ENCODE data around the gene TDRD1. TPM values are rescaled to one million over a fixed set of nuclear protein-coding genes. Genes with fewer than 3 reads are reported as not detected.

The TDRD1 gene, protein sequence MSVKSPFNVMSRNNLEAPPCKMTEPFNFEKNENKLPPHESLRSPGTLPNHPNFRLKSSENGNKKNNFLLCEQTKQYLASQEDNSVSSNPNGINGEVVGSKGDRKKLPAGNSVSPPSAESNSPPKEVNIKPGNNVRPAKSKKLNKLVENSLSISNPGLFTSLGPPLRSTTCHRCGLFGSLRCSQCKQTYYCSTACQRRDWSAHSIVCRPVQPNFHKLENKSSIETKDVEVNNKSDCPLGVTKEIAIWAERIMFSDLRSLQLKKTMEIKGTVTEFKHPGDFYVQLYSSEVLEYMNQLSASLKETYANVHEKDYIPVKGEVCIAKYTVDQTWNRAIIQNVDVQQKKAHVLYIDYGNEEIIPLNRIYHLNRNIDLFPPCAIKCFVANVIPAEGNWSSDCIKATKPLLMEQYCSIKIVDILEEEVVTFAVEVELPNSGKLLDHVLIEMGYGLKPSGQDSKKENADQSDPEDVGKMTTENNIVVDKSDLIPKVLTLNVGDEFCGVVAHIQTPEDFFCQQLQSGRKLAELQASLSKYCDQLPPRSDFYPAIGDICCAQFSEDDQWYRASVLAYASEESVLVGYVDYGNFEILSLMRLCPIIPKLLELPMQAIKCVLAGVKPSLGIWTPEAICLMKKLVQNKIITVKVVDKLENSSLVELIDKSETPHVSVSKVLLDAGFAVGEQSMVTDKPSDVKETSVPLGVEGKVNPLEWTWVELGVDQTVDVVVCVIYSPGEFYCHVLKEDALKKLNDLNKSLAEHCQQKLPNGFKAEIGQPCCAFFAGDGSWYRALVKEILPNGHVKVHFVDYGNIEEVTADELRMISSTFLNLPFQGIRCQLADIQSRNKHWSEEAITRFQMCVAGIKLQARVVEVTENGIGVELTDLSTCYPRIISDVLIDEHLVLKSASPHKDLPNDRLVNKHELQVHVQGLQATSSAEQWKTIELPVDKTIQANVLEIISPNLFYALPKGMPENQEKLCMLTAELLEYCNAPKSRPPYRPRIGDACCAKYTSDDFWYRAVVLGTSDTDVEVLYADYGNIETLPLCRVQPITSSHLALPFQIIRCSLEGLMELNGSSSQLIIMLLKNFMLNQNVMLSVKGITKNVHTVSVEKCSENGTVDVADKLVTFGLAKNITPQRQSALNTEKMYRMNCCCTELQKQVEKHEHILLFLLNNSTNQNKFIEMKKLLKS
- not detected in 2 replicates for total RNA-seq

DNA sequence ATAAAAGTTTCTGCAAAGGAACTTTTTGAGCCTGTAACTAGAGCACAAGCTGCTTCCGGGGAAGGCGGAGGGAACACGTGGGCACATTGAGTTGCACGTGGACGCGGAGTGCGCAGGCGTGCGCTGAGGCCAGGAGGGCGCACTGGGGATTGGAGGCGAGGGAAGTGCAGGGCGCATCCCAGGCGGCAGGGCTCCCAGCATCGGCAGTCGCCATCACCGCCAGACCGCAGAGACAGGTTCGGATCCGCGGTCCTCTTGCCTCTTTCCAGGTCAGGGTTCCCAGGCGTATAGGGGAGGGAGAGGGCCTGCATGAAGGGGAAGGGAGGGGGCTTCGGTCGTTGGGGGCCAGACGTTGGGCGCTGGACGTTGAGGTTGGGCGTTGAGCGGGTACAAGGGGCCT is at the start of gene TDRD1:
Gene TDRD1, plus strand, starts transcription at position 206 of the 400 bp plus-strand sequence. CDS start 8,479 bp downstream, outside the sequence.

DNA sequence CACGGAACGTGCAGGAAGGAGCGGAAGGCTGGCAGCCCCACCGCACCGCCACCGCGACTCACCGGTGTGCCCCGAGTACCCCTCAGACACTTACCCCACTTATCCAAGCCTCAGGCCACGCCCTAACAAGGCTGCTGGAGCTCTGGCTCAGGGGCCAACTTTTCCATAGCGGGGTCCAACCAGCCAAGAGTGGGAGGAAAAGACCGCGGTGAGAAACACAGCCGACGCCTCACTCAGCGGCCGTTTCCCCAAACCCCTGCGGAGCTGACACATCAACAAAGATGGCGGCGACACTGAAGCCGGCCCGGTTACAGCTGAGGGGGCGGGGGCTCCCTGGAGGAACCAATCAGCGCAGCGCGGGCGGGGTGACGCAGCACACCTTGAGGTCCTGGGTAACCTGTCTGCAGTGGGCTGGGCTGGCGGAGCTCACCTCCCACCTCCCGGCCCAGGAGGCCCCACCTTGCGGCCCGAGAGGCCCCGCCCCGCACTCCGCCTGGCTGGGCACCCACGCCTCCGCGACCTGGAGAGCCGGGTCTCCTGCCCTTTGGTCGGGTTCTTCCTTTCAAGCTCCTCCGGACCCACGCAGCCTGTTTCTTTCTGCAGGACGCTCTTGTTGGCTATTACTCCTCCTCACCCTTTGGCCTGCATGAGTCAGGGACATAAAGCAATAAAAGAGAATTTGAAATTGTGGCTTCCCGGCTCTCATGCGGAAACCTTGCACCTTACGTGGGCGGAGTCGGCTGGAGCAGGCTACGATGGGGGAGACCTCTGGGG is 5.0 kb upstream of the TDRD1 start, which contains the start of gene CCDC186:
Gene CCDC186, minus strand, starts transcription at position 283 of the 774 bp plus-strand sequence. CDS start 10,935 bp downstream, outside the sequence.

DNA sequence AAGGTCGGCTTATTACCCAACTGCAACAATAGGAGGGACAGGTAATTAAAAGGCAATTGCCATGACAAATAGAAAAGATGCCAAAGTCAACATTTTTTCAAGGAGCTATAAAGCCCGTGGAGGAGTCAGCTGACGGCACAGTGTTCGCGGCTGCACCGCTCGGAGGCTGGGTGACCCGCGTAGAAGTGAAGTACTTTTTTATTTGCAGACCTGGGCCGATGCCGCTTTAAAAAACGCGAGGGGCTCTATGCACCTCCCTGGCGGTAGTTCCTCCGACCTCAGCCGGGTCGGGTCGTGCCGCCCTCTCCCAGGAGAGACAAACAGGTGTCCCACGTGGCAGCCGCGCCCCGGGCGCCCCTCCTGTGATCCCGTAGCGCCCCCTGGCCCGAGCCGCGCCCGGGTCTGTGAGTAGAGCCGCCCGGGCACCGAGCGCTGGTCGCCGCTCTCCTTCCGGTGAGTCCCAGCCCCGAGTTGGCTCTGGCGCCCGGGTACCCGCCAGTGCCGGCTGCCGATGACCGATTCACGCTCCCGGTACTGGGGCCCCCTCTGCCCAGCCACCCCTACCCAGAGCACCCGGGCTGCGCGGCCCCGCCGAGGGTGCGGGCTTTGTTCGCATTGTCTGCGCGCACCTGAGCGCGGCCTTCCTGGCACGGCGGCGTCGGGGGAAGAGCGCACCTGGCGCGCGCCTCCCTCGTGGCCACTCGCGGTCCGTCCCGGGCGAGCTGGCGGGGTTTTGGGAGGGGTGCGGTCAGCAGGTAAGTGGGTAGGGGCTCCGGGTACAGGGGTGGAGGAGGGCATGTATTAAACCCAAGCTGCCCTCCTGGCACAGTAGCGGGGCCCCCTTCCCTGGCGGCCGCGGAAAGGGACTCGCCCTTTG is 60.2 kb downstream of the TDRD1 start, which contains the start of gene VWA2:
Gene VWA2, plus strand, starts transcription at position 138 of the 877 bp plus-strand sequence. CDS start 9,460 bp downstream, outside the sequence.

Other genes with a start within 250 kb of the TDRD1 start
- gene ADRB1, start 135.5 kb upstream of the TDRD1 start, total RNA-seq = under 0.01 and 0.17 TPM in 2 replicates
- 4.0 TPM in 2 replicates for gene CCDC186, start 5.2 kb upstream of the TDRD1 start, total RNA-seq
- gene VWA2, start 59.9 kb downstream of the TDRD1 start, total RNA-seq = not detected in 2 replicates
- gene AFAP1L2, start 225.1 kb downstream of the TDRD1 start, total RNA-seq = 1.0 and 1.9 TPM in 2 replicates